ENCODE results near the gene DPP10. TPM values are rescaled to one million over a fixed set of nuclear protein-coding genes. Genes with fewer than 3 reads are reported as not detected.

DPP10 gene
- total and polyA plus RNA-seq, 7 donors: 0.60 to 4.4 (median 3.5) TPM

DNA sequence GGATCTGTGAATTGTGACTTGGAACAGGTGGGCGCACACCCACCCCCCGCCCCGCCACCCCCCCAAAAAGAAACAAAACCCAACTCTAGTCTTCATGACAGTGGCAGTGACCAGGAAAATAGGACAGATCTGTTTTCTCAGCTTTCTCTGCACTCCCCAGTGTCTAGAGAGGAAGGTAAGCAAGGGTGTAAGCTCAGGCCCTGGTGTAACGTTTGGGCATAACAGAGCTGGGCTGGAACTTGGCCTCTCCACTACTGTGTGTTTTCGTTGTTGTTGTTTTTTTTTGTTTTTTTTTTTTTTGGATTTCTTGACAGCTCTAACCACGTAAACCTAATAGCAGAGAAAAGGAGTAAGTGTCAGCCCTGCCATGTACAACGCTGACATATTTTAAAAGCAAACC, 1160.8 kb downstream of the DPP10 start:
- no peak overlapping the region for H3K4me3 ChIP-seq
- H3K36me3 ChIP-seq: no peaks in the 10 kb centered on the region
- DNase-seq: no peak
- H3K27me3 ChIP-seq: no peaks in the 10 kb centered on the region
- TF ChIP-seq POLR2AphosphoS5 (IDR thresholded peaks at IDR 0.05) (no peak), POLR2A (IDR thresholded peaks at IDR 0.05) (no peak), CTCF (IDR thresholded peaks at IDR 0.05) (no peak), EP300 (IDR thresholded peaks at IDR 0.05) (no peak)
- no peaks in the 10 kb centered on the region for H3K9me3 ChIP-seq
- H3K27ac ChIP-seq: no peak overlapping the region
- WGBS, 2 donors: 89 to 91% methylated on average over 7 of the region's 7 CpGs
- no peaks in the 10 kb centered on the region for H3K4me1 ChIP-seq
- intact Hi-C loops (cut with DNase I): no loop called here

DNA sequence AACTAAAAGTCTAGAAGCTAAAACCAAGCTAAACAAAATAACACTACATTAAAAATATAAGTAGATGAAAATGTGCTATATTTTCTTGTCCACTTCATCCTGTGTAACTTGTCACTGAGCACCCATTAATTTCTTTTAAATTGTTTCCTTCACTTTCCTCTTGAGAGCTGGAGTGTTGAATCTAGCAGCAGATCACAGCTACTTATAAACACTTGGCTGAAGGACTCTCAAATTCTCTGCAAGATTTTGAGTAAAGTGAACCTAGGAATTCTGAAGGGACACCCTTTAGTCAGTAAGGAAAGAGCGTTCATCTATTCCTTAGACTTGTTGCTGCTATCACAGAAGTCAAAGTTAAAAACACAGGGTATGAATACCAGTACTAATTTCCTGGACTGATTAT, 1163.9 kb downstream of the DPP10 start:
- H3K27ac ChIP-seq: no peak overlapping the region
- intact Hi-C loops (cut with DNase I): no loop called here
- 67 to 91% methylated on average over 1 of the region's 1 CpG for WGBS, 2 donors
- TF ChIP-seq CTCF (IDR thresholded peaks at IDR 0.05) (no peak), EP300 (IDR thresholded peaks at IDR 0.05) (no peak), POLR2AphosphoS5 (IDR thresholded peaks at IDR 0.05) (no peak), POLR2A (IDR thresholded peaks at IDR 0.05) (no peak)
- H3K36me3 ChIP-seq: no peaks in the 10 kb centered on the region
- no peaks in the 10 kb centered on the region for H3K4me1 ChIP-seq
- no peaks in the 10 kb centered on the region for H3K27me3 ChIP-seq
- no peak for DNase-seq
- H3K4me3 ChIP-seq: no peak overlapping the region
- H3K9me3 ChIP-seq: no peaks in the 10 kb centered on the region

DNA sequence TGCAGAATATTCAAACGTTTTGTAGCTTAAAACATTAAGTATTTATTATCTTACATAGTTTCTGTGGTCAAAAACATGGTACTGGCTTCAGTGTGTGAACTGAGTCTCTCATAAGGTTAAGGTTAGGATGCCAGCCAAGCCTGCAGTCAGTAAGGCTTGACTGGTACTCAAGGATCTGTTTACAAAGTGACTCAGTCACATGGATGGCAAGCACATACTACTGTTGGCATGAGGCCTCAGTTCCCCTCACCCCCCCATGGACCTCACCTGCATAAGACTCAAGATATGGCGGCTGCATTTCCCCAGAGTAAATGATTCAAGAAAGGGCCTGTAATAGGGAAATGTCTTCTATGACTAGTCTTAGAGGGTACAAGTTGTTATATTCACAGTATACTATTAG, 1167.5 kb downstream of the DPP10 start:
- H3K27ac ChIP-seq: no peak overlapping the region
- no peaks in the 10 kb centered on the region for H3K4me1 ChIP-seq
- intact Hi-C loops (cut with DNase I): no loop called here
- 75% methylated on average over 2 of the region's 2 CpGs for WGBS, 2 donors
- H3K9me3 ChIP-seq: no peaks in the 10 kb centered on the region
- H3K36me3 ChIP-seq: no peaks in the 10 kb centered on the region
- TF ChIP-seq POLR2A (IDR thresholded peaks at IDR 0.05) (no peak), POLR2AphosphoS5 (IDR thresholded peaks at IDR 0.05) (no peak), EP300 (IDR thresholded peaks at IDR 0.05) (no peak), CTCF (IDR thresholded peaks at IDR 0.05) (no peak)
- H3K27me3 ChIP-seq: no peaks in the 10 kb centered on the region
- no peak for DNase-seq
- no peak overlapping the region for H3K4me3 ChIP-seq

GRCh38 chr2:115610888-115611287, 1168.4 kb downstream of the DPP10 start:
- TF ChIP-seq POLR2AphosphoS5 (IDR thresholded peaks at IDR 0.05) (no peak), POLR2A (IDR thresholded peaks at IDR 0.05) (no peak), EP300 (IDR thresholded peaks at IDR 0.05) (no peak), CTCF (IDR thresholded peaks at IDR 0.05) (no peak)
- Histone ChIP-seq H3K27me3 (no peaks in the 10 kb centered on the region), H3K4me3 (no peak overlapping the region), H3K36me3 (no peaks in the 10 kb centered on the region), H3K9me3 (no peaks in the 10 kb centered on the region), H3K4me1 (no peaks in the 10 kb centered on the region), H3K27ac (no peak overlapping the region)
- no peak for DNase-seq
- intact Hi-C loops (cut with DNase I): no loop called here
- 93 to 96% methylated on average over 3 of the region's 3 CpGs for WGBS, 2 donors

DNA sequence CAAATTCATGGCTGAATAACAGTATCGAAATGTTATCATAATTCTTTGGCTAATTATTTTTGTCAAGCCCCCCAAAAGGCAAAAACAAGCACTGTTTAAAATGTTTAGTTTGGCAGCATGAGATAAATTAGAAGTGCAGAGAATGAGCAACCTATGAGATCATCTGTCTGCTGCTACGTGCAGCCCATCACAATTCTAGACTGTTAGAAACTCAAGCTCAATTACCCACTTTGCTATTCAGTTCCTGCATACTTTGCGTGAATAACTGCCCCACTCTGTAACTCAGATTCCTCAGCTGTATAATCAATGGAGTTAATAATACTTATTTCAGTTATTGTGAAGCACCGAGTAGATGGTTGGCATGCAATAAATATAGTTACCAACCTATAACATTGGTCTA, 1181.9 kb downstream of the DPP10 start:
- WGBS, 2 donors: 82 to 87% methylated on average over 4 of the region's 4 CpGs
- TF ChIP-seq EP300 (IDR thresholded peaks at IDR 0.05) (no peak), POLR2AphosphoS5 (IDR thresholded peaks at IDR 0.05) (no peak), CTCF (IDR thresholded peaks at IDR 0.05) (no peak), POLR2A (IDR thresholded peaks at IDR 0.05) (no peak)
- no peaks in the 10 kb centered on the region for H3K4me1 ChIP-seq
- DNase-seq: no peak
- no peaks in the 10 kb centered on the region for H3K9me3 ChIP-seq
- intact Hi-C loops (cut with DNase I): no loop called here
- H3K27me3 ChIP-seq: no peaks in the 10 kb centered on the region
- no peaks in the 10 kb centered on the region for H3K36me3 ChIP-seq
- H3K27ac ChIP-seq: no peak overlapping the region
- H3K4me3 ChIP-seq: no peak overlapping the region

Data from sigmoid colon (tissue), 7 donors.